ENCODE results near the gene SNAPC2.

- TF ChIP-seq EZH2phosphoT487 (IDR thresholded peaks at IDR 0.05; ENCODE audit: insufficient read depth, low read depth) (no peak), EZH2 (IDR thresholded peaks at IDR 0.05; ENCODE audit: insufficient read depth, poor library complexity, severe bottlenecking) (no peak)
Observed at GRCh38 chr19:7962644-7963268, 42.6 kb downstream of the SNAPC2 start.
